HG03066 (cell line): ENCODE measurements around the gene CNPY1.
A peak's percentile ranks its signal among the peaks of the same experiment; 100 is the strongest.

ENCODE experiments used
- ATAC-seq: cut with Tn5 transposase; IDR thresholded peaks from one replicate; pipeline ENCODE4 v1.9.1; 2021; ENCODE audit warnings: low read depth; ENCODE audit not compliant: unreplicated experiment

CNPY1 gene

DNA sequence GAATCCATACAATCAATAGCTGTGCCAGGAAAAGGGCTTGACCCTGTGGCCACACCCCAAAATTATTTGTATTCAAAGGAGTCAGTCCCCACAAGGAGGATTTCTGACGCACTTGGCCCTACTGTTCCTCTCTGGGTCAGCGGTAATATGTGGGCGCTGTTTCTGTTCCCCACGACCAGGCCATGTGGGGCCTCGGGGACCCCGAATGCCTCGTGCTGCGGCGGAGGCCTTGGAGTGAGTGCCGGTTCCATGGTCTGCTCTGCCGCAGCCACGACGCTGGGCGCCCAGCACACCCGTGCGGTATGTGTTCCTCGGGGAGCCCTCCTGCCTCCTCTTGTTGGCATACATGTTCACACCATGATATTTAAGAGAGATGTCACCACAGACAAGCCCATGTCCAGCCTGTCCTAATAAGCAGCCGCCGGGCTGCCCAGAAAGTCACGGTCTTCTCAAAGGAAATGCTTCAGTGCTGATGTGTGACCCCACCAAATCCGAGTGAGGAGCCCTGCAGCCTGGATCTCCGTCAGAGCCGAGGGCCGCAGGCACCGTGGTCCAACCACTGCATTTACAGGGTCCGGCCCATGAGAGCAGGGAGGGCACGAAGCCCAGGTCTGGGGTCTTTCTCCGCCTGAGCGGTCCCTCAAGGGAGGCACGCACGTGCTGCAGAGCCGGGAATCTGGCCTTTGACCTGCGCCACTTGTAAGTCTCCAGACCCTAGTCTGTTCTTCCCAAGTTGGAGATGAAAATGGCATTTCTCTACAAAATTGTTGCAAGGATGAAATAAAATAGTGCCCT, 52.4 kb downstream of the CNPY1 start:
- ATAC-seq, result no peak

DNA sequence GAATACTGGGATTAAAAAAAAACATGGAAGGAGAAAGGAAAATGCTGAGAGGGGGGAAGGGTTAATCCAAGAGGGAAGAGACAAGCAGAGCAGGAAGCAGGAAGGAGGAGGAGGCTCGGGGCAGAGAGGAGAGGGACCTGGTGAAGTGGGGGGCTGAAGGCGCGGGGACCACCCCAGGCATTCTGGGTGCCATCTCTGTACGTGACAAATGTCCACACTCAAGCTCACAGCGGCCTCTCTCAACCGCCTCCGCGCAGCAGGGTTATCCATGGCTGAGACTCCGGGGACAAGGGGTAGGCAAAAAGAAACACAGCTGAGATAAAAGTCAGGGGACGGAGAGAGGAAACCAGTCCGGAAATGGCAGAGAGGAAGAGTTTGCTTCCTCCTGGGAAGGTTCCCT, 54.5 kb downstream of the CNPY1 start:
- ATAC-seq, result no peak

- peak; percentile 96 for ATAC-seq
Observed at GRCh38 chr7:155490697-155491628, 55.4 kb downstream of the CNPY1 start.

DNA sequence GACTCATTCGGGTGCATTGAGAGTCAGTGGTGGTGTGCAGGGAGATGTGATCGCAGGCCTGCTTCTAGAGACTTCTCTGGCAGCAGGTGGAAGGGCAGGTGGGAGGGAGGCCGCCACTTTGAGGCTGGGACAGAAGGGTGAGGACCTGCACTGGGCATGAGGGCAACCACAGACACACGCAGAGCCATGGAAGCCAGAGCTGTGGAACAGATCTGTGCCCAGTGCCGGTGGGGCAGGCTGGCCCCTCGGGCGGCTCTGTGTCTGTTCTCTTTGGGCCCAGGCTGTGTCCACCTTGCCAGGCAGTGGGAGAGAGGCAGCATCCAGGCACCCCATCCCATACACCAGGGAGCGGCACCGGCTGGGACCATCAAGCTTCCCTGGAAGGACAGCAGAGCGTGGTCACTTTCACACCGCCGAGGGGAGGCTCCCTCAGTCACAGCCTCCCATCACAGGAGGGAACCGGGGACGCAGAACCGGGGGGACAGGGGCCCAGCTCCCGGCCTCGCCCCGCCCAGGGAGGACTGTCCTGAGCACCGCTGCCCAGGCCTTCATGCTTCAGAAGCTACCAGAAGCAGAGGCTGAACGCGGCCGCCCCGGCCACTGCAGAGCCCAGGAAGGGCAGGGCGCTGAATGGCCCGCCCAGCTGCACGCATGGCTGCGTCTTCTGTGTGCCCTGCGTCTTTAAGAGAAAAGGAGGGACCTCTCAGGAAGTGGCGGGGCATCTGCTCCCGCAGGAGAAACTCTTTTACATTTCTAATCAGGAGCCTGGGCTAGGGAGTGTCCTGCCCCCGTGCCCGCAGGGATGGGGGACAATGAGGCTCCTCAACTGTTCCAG, 56.3 kb downstream of the CNPY1 start:
- ATAC-seq, result peak; percentile 37

- ATAC-seq, result no peak
Observed at GRCh38 chr7:155489158-155489840, 57.1 kb downstream of the CNPY1 start.

DNA sequence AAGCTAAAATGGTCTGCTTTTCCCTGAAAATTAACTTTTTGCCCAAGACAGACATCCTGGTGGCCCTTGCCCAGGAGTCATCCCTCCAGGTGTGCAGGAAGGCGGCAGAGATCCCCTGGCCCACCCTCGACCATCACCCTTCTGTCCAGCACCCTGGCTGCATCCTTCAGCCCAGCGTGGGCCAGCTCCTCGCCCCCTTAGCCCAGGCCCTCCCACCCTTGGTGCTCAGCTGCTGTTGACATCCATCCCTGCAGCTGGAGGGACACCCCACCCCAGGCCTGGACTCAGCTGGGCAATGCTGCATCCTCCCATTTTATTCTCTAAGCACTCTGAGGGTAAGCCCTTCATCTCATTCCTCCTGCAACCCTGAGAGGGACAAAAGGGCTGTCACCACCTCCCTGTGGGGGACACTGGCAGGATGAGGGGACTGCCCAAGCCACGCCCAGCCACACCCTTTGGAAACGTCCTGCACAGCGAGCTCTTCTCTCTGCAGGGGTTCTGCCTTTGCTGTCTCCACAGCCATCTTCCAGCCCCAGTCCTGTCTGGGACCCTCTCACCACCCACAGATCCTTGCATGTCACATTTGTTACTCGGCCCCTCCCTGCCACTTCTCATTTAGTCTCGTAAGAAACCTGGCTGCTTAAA, 57.8 kb downstream of the CNPY1 start:
- no peak for ATAC-seq

DNA sequence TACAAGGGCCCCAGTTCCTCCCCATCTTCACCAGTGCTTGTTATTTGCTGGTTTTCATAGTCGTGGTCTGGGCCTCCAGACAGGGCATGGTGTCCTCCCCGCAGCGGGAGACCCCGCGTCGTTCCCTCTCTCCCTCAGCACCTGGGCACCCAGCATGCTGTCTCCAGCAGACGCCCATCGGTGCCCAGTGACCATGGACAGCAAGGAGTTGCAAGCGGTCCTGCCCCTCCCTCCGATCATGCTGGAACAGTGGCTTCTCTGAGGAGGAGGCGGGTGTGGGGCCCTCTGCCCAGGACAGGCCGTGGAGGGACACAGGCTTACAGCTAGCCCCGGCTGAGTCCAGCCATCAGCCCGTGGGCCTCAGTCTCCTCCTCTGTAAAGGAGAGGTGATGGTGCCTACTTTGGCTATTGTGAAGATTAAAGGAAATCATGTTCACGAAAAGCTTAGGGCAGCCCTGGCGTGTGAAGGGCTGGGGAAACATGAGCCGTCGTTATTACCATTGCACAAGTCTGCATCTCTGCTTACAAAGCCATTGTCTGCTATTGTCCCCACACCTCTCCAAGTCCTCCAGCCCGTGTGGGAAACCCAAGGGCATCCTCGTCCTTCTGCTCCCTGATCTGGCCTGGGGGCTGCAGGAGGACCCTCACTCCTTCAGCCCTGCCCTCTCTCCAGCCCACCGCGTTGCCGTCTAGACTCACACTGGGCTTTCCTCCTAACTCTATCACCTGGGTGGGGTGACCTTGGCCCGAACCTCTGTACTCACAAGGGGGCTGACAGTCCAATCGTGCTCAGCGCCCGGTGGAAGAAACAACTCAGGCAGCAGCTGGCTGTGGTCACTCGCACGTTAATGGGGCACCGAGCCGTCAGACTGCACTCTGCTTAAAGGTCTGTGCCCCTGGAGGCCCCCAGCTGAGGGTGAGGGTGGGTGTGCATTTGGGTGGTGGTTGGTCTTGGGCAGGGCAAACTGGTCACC, 58.6 kb downstream of the CNPY1 start:
- ATAC-seq, result no peak

DNA sequence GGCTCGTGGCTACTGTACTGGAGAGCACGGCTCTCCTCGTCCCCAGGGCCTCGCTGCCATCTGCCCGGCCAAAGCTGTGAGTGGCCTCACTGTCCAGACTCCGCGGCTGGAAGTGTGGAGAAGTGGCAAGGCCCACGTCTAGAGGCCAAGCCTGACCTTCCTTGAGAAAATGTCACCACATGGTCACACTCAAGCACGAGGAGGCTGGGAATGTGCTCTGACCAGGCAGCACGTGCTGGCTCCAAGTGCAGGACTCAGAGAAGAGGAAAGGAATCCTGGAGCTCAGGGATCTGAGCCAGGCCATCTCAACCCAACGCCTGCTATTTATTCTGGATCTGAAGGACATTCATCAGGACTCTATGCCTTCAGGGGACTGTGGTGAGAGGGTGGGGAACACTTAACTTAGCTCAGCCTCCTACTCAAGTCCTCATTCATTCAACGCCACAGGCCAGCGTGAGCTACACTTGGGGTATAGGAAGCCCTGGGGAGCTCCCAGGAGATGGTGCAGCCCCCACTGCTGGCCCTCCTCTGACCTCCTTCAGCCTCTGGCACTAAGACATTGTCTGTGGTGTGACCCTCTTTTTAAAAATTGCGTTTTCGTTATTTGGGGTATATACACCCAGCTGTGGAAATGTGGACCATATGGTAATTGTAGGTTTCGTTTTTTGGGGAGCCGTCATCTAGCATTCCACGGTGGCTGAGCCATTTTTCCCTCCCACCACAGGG, 59.4 kb downstream of the CNPY1 start:
- ATAC-seq, result no peak

DNA sequence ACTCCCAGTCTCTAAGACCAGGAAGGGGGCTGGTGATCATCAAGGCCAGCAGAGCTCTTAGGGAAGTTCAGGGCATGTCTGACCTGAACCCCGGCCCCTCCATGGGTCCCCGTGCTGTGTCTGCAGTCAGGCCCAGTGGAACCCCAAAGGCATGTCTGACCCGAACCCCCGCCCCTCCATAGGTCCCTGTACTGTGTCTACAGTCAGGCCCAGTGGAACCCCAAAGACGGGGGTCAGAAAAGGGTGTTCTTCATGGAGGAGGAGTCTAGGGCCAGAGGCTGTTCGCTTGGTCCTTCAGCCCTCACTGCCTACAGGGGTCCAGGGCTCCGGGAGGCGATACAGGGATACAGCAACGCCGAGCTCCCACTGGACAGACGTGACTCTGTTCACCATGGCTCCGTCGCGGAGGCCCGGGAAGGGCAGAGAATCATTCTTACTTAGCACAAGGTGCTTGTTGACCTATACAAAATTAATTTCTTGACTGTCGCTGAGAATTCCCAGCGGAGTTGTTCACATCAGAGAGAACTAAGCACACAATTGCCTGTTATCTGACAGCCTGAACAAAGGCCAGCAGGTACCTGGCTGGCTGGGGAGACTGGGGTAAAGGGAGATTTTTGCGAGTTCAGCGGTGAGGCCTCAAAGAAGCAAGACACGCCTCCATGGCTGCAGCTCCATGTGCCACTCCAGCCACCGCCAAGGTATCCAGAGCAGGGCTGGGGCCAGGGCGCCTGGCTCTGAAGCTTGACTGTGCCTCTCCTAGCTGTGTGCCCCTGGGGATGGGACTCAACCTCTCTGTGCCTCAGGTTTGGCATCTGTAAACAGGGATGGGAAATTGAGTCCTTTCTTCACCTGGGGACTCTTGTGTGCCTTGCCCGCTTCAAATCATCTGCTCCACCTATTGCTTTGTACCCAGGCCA, 61.6 kb downstream of the CNPY1 start:
- ATAC-seq, result no peak

- no peak for ATAC-seq
Observed at GRCh38 chr7:155483868-155484325, 62.5 kb downstream of the CNPY1 start.

DNA sequence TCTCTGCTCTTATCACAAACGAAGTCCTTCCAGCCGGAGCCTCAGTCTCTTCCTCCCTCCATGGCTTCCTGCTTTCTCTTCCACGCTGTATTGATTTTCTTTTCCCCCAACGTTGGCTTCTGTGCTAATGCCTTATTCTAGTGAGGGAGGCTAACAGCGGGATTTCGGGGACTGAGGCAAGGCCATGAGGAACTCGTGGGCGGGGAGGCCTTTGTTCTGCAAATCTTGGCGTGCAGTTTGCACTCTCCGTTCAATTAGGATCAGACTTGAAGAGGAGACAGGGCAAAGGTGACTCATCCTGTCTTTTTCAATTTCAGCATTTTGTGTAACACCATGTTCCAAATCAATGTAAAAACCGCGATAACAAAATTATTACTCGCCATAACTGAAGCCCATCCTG, 63.1 kb downstream of the CNPY1 start:
- ATAC-seq, result no peak

DNA sequence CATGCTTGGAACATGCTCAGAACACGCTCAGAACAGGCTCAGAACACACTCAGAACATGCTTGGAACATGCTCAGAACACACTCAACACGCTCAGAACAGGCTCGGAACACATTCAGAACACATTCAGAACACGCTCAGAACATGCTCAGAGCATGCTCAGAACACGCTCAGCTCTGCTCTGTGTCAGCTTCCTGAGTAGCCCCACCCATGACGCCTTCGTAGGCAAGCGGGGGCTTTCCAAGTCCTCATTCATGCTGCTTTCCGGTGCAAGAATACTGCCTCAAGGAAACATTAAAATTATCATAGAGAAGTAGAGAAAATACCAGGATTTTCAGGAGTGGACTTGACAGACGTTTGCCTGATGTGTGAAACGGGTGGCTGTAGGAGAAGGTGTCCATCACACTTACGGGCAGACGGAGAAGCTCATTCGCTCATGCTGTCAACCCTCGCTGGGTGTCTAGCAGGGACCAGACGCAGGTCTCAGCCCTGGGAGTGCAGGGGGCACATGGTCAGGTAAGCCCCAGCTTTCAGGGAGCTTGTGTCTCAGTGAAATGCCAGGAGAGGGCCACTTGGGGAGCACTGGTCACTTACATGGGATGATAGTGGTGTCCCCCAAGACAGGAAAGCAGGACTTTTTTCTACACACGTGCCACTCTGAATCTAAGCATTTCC, 63.7 kb downstream of the CNPY1 start:
- ATAC-seq, result no peak

- ATAC-seq, result no peak
Observed at GRCh38 chr7:155481764-155482163, 64.6 kb downstream of the CNPY1 start.

DNA sequence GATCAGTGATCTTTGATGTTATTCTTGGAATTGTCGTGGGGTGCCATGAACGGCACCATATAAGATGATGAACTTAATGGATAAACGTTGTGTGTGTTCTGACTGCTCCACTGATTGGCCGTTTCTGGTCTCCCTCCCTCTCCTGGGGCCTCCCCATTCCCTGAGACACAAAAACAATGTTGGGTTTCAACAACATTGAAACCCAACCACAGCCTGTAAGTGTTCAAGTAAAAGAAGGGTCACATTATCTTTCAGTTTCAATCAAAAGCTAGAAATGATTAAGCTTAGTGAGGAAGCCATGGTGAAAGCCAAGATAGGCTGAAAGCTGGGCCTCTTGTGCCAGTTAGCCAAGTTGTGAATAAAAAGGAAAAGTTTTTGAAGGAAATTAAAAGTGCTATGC, 68.9 kb downstream of the CNPY1 start:
- peak; percentile 87 for ATAC-seq

DNA sequence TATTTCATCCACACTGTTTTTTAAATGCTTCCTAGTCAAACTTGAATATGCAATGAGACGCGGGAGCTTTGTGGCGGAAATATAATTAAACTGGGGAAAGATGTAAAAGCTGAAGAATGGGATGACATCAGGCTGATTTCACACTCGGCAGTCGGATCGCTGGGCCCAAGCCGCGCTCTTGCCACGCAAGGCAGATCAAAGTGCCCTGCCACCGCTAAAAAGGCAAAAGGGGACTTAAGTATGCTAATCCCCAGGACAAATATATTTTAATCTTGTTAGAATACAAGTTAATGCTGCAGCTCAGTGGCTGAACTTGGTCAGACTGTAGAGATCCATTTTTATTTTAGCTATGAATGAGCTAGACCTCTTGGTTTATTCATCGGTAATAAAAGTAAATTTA, 74.6 kb downstream of the CNPY1 start:
- no peak for ATAC-seq
